Brain microvascular endothelial cell (primary cell): ENCODE measurements around the gene COL4A1.
"Not testable (repeated sequence)": the region's sequence is repeated elsewhere in the genome, so short reads cannot be mapped to it uniquely, and the experiment has no call there.

Source experiments
- DNase-seq: peaks from one replicate; pipeline ENCODE4 v3.0.0-alpha.2; 2020
- H3K27ac ChIP-seq: fragments of 250-450 bp; sonication (Bioruptor Pico); 2 replicates; pipeline ENCODE4 v1.5.1; 2020; ENCODE audit warnings: mild to moderate bottlenecking, moderate library complexity
- H3K27me3 ChIP-seq: fragments of 250-450 bp; sonication (Bioruptor Pico); replicated peaks from 2 replicates; pipeline ENCODE4 v1.5.1; 2020; ENCODE audit warnings: mild to moderate bottlenecking
- H3K36me3 ChIP-seq: fragments of 250-450 bp; sonication (Bioruptor Pico); replicated peaks from 2 replicates; pipeline ENCODE4 v1.5.1; 2020; ENCODE audit warnings: mild to moderate bottlenecking
- H3K4me3 ChIP-seq: 2 replicates; pipeline ENCODE4 v1.5.1; 2011; ENCODE audit warnings: low read depth, mild to moderate bottlenecking, control low read depth, low read length, moderate library complexity
- in situ Hi-C: cut with HindIII; loops from 2 replicates; pipeline ENCODE4 v1.10.0; 2017; ENCODE audit warnings: low sequenced_read_pairs, low pct_ligation_motif_present
- TF ChIP-seq, protein P1 (sequence below): IDR thresholded peaks from 2 replicates; pipeline ENCODE4 v1.5.1; 2011; ENCODE audit warnings: low read depth, mild to moderate bottlenecking, moderate library complexity, low read length, control low read depth, inconsistent platforms; ENCODE audit errors: missing control alignments

COL4A1 gene

DNA sequence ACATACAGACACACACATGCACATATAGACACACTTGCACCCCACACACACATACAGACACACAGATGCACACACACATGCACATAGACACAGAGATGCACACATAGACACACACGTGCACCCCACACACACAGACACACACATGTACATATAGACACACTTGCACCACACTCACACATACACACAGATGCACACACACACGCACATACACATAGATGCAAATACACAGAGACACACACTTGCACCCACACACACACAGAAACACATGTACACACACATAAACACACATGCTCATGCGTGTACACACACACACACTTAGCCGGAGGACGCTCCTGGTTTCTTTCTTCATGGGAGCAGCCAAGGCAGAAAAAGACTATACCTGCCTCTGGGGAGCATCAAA lies 10.1 kb upstream of the COL4A1 start:
- no peaks in the 10 kb centered on the region for H3K27me3 ChIP-seq
- no peak for DNase-seq
- no peak overlapping the region for H3K4me3 ChIP-seq
- in situ Hi-C loops, result no loop called here
- TF ChIP-seq, protein P1, sequence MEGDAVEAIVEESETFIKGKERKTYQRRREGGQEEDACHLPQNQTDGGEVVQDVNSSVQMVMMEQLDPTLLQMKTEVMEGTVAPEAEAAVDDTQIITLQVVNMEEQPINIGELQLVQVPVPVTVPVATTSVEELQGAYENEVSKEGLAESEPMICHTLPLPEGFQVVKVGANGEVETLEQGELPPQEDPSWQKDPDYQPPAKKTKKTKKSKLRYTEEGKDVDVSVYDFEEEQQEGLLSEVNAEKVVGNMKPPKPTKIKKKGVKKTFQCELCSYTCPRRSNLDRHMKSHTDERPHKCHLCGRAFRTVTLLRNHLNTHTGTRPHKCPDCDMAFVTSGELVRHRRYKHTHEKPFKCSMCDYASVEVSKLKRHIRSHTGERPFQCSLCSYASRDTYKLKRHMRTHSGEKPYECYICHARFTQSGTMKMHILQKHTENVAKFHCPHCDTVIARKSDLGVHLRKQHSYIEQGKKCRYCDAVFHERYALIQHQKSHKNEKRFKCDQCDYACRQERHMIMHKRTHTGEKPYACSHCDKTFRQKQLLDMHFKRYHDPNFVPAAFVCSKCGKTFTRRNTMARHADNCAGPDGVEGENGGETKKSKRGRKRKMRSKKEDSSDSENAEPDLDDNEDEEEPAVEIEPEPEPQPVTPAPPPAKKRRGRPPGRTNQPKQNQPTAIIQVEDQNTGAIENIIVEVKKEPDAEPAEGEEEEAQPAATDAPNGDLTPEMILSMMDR, result no peak
- H3K36me3 ChIP-seq, result peaks cover 64% of the 10 kb centered on the region
- H3K27ac ChIP-seq, result no peak overlapping the region

DNA sequence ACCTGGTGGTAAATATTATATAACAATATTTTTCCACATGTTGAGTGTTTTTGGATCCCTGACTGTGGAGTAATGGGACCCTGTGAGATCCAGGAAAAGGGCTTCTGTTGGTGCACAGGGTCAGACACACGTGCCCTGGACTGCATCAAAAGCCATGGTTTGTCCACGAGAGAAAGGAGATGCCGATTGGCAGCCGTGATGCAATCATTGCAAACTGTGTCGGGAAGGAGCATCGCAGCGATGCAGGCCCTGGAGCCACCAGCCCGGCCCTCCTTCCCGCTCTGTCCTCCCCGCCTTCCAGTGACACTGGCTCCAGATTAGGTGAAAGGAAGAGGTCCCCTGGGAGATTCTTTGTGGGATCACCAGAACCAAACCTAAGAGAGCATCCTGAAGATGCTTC lies 9.2 kb upstream of the COL4A1 start:
- Histone ChIP-seq H3K36me3 (peaks cover 62% of the 10 kb centered on the region), H3K27ac (peak overlapping the region; percentile 48), H3K27me3 (no peaks in the 10 kb centered on the region), H3K4me3 (no peak overlapping the region)
- in situ Hi-C loops, result no loop called here
- TF ChIP-seq, protein P1, result no peak
- DNase-seq, result no peak

- Histone ChIP-seq H3K27ac (peak overlapping the region; percentile 48), H3K4me3 (no peak overlapping the region), H3K27me3 (no peaks in the 10 kb centered on the region), H3K36me3 (peaks cover 77% of the 10 kb centered on the region)
- no peak for DNase-seq
- TF ChIP-seq, protein P1, result no peak
- in situ Hi-C loops, result no loop called here
Observed at GRCh38 chr13:110314516-110315245, 7.7 kb upstream of the COL4A1 start.

DNA sequence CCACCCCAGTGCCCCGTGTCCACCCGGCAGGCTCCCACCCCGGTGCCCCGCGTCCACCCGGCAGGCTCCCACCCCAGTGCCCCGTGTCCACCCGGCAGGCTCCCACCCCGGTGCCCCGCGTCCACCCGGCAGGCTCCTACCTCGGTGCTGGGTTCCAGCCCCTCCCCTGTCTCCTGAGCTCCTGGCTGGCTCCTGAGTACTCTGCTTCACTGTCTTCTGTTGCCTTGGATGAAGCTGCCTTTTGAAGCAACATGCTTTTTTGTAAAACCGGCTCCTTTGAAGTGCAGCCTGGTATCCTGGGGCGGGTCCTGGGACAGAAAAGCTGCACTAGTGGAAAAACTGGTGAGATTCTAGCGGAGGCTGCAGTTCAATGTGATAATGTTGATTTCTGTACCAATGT lies 6.8 kb upstream of the COL4A1 start:
- DNase-seq, H3K27me3 ChIP-seq, in situ Hi-C loops: not testable (repeated sequence)
- H3K4me3 ChIP-seq, result peak overlapping the region; percentile 3
- peaks cover 85% of the 10 kb centered on the region for H3K36me3 ChIP-seq
- H3K27ac ChIP-seq, result peak overlapping the region; percentile 48

- Histone ChIP-seq H3K27ac (peak overlapping the region; percentile 78), H3K36me3 (peaks cover 85% of the 10 kb centered on the region), H3K4me3 (peak overlapping the region; percentile 35)
- H3K27me3 ChIP-seq, DNase-seq, in situ Hi-C loops: not testable (repeated sequence)
Observed at GRCh38 chr13:110313261-110313660, 6.3 kb upstream of the COL4A1 start.

DNA sequence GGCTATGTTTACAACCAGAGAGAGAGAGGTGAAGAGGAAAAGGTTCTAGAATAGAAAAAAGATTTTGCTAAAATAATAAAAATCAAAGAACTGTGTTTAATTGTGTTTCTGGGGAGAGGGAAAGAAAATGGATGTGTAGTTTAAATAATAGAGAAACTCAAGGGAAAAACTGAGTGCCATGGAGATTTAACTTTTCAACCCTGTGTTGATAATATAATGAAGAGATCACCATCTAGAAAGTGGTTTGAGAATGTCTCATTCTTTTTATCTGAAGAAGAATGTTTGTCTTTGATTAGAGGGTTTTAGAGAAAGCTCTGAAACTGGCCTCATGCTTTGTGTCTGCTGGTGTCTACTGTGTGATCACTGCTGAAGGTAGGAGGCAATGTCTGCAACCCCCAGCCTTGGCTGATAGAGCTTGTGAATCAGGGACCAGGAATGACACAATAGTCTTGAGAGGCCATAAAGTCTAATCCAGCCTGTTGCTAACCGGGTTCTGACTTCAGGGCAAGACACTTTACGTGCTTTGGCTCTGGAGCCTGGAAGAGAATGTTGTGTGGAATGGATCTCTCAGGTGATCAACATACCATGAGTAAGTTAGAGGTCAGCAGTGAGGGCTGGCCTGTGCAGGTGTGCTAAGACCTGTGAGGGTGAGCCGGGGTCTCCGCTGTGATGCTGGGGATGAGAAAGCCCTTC lies 5.5 kb upstream of the COL4A1 start:
- Histone ChIP-seq H3K4me3 (peak overlapping the region; percentile 98), H3K27me3 (no peaks in the 10 kb centered on the region), H3K27ac (peak overlapping the region; percentile 78), H3K36me3 (peaks cover 85% of the 10 kb centered on the region)
- in situ Hi-C loops, result no loop called here
- TF ChIP-seq, protein P1, result peak; percentile 36
- DNase-seq, result peak; percentile 97
